Stimulated activated CD4-positive, alpha-beta T cell treated with anti-CD3 and anti-CD28 coated beads, Interleukin-2, amount 100 ng/mL, for 24 hours (primary cell): ENCODE measurements around the gene ACD.

ENCODE experiments used
- DNase-seq, 2 donors: peaks; one replicate each; pipeline ENCODE4 v3.0.0-alpha.2; 2020

The ACD gene

DNA sequence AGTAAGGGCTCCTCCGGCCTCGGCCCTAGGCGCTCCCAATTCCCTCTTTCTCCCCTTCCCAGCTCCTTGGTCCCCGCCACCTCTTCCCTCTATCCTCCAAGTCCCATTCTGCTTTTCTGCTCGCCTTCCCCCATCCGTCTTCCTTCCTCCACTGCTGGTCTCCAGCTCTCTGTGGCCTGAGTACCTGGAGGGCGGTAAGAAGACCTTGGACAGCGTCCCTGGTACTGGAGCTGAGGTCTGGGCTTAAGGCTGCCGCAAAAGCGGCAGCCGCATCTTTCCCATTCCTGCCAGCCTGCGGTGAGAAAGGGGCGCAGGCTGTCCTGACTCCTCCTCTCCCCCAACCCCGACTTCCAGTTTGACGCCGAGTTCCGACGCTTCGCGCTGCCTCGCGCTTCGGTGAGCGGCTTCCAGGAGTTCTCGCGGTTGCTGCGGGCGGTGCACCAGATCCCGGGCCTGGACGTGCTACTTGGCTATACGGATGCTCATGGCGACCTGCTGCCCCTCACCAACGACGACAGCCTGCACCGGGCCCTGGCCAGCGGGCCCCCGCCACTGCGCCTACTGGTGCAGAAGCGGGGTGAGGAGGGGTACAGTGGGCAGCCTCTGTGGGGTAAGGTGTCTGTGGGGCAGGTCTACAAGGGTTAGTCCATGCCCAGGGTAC, 1.2 kb upstream of the ACD start:
- peak in 1 of 2 donors; percentile 39 for DNase-seq

DNA sequence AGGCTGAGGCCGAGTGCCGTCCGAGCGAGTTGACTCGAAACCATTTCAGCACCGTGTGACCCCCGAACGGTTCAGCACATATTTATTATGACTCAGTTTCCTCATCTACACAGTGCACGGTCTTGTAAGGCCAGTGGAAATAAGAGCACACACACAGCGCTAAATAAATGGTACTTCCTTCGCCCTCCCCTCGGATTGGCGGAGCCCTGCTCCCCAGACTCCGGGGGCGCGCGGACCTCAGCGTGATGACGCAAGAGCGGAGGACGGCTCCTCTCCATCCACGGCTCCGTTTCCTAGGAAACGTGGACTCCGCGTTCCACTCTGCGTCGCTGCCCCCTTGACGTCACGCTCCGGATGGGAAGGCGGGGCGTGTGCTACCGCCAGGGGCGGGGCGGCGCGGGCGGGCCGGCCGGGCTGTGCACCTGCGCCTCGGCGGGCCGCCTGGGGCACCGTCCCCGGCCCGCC, 536 bp upstream of the ACD start, which contains the start of gene PARD6A:
PARD6A (plus strand) TSS at position 397 of the 465 bp plus-strand sequence. CDS start 79 bp downstream, outside the sequence.
- DNase-seq = peak; percentile 94 to 96

DNA sequence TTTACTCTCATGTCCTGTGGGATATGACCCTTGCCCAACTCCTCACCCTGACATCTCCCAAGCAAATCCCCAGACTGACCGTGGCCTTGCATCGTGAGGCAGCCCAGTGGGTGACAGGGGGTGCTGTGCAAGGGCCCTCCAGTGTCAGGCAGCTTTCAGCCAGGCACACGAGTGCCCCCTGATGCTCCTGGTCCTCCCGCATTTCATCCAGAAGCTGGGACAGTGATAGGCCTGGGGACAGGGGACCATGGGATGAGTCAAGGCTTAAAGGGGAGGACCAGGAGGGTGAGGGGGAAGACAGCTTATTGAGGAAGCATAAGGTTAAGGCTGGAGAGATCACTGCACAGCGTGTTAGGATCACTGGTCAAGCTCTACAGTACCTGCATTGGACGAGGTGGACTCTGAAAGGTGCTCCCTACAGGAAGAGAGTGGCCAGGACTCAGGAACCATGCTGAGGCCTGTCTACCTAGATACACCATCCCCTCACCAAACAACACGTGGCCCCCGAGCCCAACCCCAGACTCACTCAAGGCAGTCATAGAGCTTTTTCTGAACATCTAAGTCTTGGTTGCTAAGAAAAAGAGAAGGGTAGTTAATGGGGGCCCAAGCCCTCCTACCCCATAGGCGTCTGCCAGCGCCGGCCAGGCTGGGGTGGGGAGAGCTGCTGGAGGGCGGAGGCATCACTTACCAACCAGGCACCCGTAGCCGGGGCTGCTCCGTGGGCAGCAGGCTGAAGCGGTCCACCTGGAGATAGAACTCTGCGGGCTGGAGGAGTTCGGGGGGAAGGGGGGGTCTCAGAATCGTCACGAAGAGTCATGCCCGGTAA, 998 bp downstream of the ACD start:
- no peak for DNase-seq

DNA sequence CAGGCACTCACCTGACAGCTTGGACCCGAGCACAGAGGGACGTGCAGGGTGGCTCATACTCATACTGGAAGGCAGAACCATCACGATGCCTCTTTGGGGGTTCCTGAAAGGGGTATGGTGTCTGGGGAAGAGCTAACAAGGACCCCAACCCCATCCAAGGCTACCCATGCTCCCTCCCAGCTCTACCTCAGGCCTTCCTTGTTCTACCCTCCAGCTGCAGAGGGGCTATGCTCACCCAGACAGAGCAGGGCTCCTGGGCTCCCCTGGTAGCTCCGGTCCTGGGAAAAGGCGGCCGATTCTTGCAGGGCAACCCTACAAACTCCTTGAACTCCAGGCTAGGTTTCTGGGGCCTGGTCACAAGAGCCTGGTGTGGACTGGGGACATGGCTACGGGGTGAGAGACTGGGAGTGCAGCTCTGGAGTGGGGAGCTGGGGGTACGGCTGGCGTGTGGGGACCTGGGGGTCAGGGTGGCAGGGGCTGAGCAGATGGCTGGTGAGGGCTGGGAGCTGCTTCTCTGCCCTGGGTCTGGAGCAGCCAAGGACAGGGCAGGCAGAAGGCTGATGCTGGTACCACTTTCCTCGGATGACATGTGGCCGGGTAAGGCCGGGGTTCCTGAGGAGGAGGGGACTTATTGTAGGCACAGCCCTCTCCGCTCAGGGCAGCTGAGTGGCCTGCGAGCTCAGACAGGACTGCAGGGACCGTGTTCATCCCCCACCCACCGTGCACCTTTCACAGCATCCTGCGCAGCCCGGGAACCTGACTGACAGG, 2.1 kb downstream of the ACD start:
- no peak for DNase-seq

DNA sequence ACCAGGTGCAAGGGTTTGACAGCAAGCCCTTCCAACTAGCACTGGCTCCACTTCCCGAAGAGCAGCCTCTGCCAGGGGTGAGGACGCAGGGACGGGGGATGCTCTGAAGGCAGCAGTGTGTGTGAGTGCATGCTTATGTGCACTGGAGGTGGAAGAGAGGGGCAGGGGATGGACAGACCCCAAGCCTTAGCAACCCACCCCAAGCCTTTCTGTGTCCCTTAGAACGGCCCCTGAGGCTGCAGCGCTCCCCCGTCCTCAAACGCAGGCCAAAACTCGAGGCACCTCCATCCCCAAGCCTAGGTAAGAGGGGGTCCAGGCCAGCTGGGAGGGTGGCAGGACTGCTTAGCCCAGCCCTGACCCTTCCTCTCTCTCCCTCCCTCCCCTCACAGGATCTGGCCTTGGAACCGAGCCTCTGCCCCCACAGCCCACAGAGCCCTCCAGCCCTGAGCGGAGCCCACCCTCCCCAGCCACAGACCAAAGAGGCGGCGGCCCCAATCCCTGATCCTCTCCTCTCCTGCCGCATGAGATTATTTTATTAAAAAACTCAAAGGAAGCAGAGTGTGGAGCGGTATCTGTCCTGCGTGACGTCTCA, 2.9 kb downstream of the ACD start:
- DNase-seq = no peak

DNA sequence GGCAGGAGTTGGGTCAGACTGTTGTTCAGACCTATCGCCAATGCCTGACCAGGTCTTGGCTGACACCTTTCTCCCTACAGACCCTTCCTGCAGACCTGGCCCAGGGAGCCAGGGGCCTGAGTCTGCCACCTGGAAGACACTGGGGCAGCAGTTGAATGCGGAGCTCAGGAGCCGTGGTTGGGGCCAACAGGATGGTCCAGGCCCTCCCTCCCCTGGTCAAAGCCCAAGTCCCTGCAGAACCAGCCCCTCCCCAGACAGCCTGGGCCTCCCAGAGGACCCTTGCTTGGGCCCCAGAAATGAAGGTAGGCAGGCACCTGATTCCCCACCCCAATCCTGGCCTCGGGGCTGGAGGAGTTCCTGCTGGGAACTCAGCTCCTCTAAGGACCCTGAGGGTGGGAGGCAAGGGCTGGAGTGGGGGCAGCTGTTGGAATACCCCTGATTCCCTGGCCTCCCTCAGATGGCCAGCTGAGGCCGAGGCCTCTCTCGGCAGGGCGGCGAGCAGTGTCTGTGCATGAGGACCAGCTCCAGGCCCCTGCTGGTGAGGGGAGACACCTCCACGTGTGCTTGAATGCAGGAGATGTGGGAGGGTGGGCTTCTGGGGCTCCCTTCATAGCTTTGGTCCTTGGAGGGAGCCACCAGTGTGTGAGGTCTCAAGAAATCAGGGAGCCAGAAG, 3.6 kb downstream of the ACD start:
- no peak for DNase-seq

DNA sequence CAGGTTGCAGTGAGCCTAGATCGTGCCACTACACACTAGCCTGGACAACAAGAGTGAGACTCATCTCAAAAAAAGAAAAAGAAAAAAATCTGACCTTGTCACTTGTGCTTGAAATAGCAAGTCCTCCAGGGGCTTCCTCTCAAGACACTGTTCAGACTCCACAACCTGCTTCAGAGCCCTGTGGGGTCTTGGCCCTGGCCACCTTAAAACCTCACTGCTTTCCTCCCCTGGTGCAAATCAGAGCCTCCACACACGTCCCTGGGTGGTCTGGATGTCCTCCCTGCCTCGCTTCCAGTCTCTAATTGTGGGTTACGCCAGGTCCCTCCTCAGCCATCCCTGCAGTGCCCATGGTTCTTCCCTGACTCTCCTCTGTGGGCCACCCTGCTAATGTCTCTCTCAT, 4.7 kb downstream of the ACD start:
- DNase-seq = no peak

DNA sequence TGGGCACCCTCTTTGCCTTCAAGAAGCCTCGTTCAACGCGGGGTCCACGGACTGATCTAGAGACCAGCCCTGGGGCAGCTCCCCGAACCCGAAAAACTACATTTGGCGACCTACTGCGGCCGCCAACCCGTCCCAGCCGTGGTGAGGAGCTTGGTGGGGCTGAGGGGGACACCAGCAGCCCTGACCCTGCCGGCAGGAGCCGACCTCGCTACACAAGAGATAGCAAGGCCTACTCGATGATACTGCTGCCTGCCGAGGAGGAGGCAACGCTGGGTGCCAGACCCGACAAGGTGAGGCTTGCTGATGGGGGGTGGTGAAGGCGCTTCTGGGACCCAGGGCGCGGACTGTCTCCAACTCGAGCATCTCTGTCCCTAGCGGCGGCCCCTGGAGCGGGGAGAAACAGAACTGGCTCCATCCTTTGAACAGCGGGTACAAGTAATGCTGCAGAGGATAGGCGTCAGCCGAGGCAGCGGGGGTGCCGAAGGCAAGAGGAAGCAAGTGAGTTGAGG, 5.6 kb downstream of the ACD start:
- no peak for DNase-seq

DNA sequence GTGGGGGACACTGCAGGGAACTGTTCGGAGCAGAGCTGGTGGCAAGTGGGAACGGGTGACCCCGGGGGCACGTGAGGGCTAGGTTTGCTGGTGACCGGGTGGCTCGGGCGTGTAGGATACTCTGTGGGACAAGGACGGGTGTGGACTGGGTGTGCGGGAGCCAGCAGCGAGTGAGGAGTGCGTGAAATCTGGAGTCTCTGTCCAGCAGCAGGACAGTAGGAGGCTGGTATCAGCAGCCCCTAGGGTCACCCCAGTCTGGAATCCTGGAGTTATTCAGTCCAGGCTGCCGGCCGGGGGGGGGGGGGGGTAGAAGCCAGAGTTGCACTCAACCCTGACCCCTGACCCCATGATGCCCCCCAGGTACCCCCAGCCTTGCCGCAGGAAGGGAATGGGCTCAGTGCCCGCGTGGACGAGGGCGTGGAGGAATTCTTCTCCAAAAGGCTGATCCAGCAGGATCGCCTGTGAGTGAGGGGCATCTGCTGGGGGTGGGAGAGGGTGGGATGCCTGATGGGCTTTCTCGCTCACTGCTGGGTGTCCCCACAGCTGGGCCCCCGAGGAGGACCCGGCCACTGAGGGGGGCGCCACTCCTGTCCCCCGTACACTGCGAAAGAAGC, 6.2 kb downstream of the ACD start:
- no peak for DNase-seq

DNA sequence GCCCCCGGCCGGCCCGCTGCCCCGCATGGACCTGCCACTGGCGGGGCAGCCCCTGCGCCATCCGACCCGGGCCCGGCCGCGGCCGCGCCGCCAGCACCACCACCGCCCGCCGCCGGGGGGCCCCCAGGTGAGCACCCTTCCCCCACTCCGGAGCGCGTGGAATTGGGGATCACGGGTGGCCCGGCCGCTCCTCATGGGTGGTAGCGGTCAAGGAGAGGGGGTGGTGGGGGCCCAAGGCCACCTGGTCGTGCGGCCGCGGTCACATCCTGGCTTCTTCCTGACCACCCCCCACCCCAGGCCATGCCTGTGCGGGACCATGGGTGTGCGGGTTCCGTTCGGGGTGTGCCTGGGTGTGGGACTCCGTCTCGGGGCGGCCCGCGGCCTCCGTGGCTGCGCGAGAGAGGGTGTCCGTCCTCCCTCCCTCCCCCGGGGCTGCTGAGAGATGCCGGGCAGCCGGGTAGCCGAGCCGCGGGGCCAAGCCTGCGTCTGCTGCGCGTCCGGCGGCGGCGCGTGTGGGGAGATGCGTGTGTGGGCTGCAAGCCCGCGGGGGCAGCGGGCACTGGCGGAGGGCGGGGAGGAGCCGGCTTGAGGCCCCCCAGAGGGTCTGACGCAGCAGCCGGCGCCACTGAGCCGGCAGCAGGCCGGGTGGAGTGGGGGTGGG, 6.8 kb downstream of the ACD start:
- DNase-seq = no peak

DNA sequence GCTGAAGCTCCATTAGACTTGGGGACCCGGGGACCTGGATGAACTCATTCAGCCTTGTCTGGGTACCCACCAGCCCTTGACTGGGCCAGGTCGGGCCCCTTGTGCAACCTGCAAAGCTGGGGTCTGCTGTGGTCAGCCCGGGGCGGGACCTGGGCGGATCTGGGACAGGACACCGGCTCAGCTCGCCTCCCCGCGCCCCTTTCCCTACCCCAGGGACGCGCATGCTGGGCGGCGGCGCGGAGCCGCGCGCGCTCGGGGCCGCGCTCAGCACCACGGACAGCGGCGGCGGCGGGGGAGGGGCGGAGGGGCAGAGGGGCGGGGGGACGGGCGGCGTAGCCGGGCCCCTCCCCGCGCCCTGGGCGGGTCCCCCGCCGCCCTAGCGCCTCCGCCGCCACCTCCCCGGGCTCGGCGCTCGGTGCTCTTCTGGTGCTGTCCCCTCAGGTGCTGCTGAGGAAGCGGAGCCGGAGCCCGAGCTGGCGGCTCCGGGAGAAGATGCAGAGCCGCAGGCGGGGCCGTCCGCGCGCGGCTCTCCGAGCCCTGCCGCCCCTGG, 7.4 kb downstream of the ACD start:
- DNase-seq = no peak

DNA sequence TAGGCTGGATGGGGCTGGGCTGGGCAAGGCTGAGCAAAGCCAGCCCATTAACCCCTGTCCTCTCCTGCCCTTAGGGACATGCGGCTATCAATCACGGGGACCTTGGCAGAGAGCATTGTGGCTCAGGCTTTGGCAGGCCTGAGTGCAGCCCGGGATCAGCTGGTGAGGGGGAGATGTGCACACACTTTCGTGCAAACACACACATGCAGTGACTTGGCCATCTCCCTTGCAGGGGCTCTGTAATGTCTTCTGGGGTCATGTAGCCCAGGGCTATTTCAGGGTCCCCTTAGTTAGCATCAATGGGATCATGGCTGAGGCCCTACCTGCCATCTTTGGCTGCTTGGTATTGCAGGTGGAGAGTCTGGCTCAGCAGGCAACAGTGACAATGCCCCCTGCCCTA, 8.2 kb downstream of the ACD start:
- DNase-seq = no peak

DNA sequence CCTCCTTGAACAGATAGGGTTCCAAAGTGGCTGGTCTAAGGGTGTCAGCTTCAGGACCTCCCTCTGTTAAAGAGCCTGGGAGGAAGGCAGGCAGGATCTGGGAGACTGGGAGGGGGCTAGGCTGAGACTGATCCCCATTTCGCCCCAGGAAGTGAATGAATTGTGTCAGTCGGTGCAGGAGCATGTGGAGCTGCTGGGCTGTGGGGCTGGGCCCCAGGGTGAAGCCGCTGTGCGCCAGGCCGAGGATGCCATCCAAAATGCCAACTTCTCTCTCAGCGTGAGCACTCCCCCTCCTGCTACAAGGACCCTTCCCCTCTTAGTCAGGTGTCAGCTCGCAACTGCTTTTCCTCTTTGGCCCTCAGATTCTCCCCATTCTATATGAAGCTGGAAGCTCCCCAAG, 9.0 kb downstream of the ACD start:
- no peak for DNase-seq

DNA sequence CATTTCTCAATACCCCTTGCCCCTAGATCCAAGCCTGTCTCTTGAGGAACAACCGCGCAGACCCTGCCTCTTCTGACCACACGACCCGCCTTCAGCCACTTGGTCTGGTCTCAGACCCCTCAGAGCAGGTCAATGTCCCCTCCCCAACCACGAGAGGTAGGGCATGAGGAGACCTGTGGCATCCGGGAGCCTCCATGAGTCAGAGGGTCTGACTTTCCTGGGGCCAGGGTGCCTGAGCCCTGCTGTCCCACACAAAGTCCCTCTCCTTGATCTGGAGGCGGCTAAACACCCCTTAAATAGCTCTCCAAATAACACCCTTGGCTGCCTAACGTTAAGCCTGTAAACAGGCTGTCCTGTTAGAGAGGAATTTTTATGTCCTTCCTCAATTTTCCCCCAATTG, 10.0 kb downstream of the ACD start:
- DNase-seq = no peak

DNA sequence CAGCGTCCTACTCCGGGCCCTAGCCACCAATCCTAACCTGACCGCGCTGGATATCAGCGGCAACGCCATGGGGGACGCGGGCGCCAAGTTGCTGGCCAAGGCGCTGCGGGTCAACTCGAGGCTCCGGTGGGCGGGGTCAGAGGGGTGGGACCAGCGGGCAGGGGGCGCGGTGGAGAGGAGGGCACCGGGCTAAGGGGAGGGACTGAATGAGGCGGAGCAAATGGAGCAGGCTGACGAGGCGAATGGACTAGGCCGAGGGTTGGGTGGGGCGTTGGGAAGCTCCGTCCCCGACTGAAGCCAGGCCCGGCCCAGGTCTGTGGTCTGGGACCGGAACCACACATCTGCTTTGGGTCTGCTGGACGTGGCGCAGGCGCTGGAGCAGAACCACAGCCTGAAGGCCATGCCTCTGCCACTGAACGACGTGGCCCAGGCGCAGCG, 10.5 kb downstream of the ACD start:
- DNase-seq = no peak

DNA sequence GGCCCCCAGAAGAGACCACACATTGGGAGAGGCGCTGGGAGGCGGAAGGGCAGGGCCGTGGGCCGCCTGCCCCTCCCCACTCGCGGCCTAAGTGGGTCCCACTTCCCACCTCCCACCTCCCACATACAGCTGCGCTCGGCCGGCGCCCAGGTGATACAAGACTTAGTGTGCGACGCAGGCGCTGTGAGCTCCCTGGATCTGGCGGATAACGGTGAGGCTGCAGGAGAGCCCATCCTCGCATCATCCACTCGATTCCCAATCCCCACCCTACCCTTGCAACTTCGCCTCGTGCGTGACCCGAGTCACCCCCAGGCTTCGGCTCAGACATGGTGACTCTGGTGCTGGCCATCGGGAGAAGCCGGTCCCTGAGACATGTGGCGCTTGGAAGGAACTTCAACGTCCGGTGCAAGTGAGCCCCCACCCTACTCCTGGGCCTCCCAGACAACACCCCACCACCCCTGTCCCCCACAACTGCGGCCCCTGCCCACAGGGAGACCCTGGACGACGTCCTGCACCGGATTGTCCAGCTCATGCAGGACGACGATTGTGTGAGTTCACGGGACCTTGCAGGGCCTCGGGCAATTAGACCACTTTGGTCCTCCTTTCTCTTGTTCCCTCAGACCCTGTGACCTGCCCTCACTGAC, 11.2 kb downstream of the ACD start:
- DNase-seq = no peak

DNA sequence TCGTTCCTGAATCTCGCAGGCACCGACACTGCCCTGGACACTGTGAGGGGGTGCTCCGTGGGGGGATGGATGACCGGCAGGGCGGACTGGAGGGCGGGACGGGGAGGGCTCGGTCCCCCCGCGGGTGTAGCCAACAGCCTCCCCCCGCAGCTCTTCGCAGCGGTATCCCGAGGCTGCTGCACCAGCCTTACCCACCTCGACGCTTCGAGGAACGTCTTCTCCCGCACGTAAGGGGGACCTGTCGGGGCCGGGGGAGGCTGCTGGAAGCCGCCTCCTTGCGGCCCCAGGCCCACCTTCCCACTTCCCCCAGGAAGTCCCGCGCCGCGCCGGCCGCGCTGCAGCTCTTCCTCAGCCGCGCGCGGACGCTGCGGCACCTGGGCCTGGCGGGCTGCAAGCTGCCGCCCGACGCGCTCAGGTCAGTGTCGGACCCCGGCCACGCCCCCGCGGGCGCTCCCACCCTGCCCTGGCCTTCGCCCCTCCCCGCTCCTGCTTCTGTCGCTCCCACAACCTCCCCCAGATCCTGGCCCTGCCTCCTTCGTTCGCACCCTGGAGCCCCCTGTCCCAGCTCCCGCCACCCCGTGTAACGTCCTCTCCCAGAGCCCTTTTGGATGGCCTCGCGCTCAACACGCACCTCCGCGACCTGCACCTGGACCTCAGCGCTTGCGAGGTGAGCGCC, 11.8 kb downstream of the ACD start:
- DNase-seq = no peak

DNA sequence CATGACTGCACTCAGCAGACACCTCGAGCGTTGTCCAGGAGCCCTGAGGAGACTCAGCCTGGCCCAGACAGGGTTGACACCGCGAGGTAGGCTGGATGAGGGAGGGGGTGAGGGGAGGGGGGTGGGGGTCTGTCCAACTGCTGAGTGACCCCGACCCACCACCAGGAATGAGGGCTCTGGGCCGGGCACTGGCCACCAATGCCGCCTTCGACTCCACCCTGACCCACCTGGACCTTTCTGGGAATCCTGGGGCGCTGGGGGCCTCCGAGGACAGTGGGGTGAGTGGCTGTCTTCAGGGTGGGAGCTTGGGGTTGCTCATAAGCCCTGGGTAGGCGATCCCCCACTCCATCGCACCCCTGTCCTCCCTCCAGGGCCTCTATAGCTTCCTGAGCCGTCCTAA, 12.4 kb downstream of the ACD start:
- no peak for DNase-seq

DNA sequence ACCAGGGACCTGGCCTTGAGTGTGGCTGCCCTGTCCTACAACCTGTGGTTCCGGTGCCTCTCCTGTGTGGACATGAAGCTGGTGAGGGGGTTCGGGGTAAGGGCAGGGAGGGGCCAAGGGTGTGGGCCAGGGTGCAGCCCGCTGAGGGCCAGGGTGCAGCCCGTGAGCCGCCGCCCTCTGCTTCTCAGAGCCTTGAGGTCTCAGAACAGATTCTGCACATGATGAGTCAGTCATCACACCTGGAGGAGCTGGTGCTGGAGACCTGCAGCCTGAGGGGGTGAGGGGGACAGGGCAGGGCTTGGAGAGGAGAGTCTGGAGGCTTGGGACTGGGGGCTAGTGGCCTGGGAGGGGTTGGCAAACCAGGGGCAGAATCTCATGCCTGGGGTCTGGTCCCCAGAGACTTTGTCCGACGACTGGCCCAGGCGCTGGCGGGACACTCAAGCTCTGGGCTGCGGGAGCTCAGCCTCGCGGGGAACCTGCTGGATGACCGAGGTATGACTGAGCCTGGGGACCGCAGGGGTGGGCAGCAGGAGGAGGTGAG, 12.9 kb downstream of the ACD start:
- no peak for DNase-seq
